Body of pancreas (tissue), 4 donors: ENCODE measurements around the gene CES3. TPM values are rescaled to one million over a fixed set of nuclear protein-coding genes. Genes with fewer than 3 reads are reported as not detected.

ENCODE experiments used
- ATAC-seq: fragments of 150-250 bp; one replicate; pipeline ENCODE4 v1.9.1; 2016
- DNase-seq, 4 donors: peaks; one replicate each; pipeline ENCODE4 v3.0.0-alpha.2; 2019
- H3K27ac ChIP-seq, 4 donors: fragments of 200-600 bp; sonication (generic); 1 replicate in 3 of 4; 2 replicates in 1 of 4; pipeline versions ENCODE4 v1.5.1 to v1.6.1; 2016 to 2019; ENCODE audit warnings: mild to moderate bottlenecking in 1 of 4, mixed read lengths in 1 of 4, moderate library complexity in 1 of 4
- H3K27me3 ChIP-seq, 2 donors: fragments of 200-600 bp; sonication (generic); one replicate each; pipeline ENCODE4 v1.6.0; 2016; ENCODE audit warnings: mild to moderate bottlenecking in 1 of 2
- H3K36me3 ChIP-seq, 2 donors: fragments of 200-600 bp; sonication (generic); replicated peaks in 1 of 2; 2 replicates each; pipeline ENCODE4 v1.5.1; 2016; ENCODE audit warnings: low read depth in 2 of 2; ENCODE audit not compliant: insufficient read depth in 1 of 2
- H3K4me1 ChIP-seq: fragments of 200-600 bp; sonication (generic); one replicate; pipeline ENCODE4 v1.6.0; 2016
- H3K4me3 ChIP-seq, 2 donors: fragments of 200-600 bp; sonication (generic); 1 replicate in 1 of 2; 2 replicates in 1 of 2; pipeline ENCODE4 v1.5.1; 2016 to 2019
- H3K9me3 ChIP-seq, 3 donors: fragments of 200-600 bp; sonication (generic); 1 replicate in 2 of 3; 2 replicates in 1 of 3; pipeline ENCODE4 v1.5.1; 2016
- CTCF ChIP-seq, 7 experiments: fragments of 450-650 bp in 4 of 7; fragments of 200-600 bp in 3 of 7; sonication (generic) in 3 of 7; IDR thresholded peaks; one replicate each; pipeline ENCODE4 v1.5.1; 2016 to 2019; ENCODE audit warnings: antibody characterized with exemption in 7 of 7
- POLR2A ChIP-seq, 3 donors: fragments of 450-650 bp; IDR thresholded peaks; one replicate each; pipeline ENCODE4 v1.6.1; 2016; ENCODE audit warnings: antibody characterized with exemption in 3 of 3, mild to moderate bottlenecking in 2 of 3
- WGBS, 2 donors: methylation state at CpG; one replicate each; pipeline ENCODE4 v1.1.5; 2017; 5-methylcytosine and 5-hydroxymethylcytosine counted together
- intact Hi-C: fragments of 100-400 bp; cut with DNase I; formaldehyde crosslinking; loops from one replicate; pipeline ENCODE4 v1.15.1; 2023
- total RNA-seq, 2 donors: library from RNA; depleted of rRNA; stranded (reverse); fragments of >200 nt; gene quantifications; one replicate each; pipeline ENCODE4 v1.1.0, GENCODE V29; 2016

Gene CES3
- total RNA-seq, 2 donors from 2014 or later: 5.2 to 5.6 TPM

GRCh38 chr16:66918803-66919568 lies 42.1 kb upstream of the CES3 start, which contains the start of gene CDH16:
TSS of gene CDH16 (minus strand) at chr16:66918885. CDS start at chr16:66918065, 820 bp downstream.
- no peak for ATAC-seq
- DNase-seq: no peak
- no peak within 1 kb of the TSS for H3K27ac ChIP-seq
- TF ChIP-seq CTCF (IDR thresholded peaks at IDR 0.05) (no peak), POLR2A (IDR thresholded peaks at IDR 0.05) (no peak)
- no peaks in the 10 kb centered on the region for H3K4me1 ChIP-seq
- no peaks in the 10 kb centered on the region for H3K9me3 ChIP-seq
- H3K27me3 ChIP-seq: peaks cover 0 to 2% of the 10 kb centered on the region in 2 donors
- intact Hi-C loops: no loop called here
- H3K4me3 ChIP-seq: no peak within 1 kb of the TSS
- WGBS, 2 donors: 47 to 69% methylated on average over 4 to 5 of the region's 7 CpGs
- H3K36me3 ChIP-seq: no peaks in the 10 kb centered on the region

DNA sequence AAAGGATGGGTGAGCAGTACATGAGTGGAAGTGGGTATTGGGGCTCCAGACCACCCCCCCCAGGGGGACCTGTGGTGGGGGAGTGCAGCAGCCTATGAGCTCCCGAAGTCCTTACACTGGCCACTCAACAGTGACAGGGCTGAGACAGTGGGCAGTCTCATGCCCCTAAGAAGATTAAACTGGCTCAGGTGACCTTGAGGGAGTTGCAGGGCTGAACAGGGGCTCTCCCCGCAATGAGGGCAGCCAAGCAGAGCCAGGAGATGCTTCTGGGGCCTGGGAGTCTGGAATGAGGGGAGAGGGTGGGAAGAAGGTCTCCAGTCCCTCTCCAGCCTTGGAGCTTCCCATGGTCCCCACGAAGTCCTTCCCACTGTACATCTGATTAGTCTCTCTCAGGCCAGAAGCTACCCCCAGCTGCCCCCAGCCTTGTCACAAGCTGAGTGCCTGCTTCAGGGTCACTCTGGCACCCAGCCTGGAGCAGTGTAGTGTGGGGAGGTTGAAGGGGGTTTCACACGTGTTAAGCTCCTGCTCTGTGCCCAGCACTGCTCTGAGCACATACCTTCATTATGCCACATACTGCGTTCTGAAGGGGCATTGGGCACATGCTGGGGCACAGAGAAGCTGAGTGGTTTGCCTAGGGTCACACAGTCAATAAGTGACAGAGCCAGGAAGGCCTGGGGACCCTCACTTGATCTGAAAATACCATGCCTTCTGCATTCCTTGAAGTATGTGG lies 41.3 kb upstream of the CES3 start:
- no peak overlapping the region for H3K4me3 ChIP-seq
- intact Hi-C loops: no loop called here
- H3K9me3 ChIP-seq: no peaks in the 10 kb centered on the region
- H3K36me3 ChIP-seq: no peaks in the 10 kb centered on the region
- no peak for ATAC-seq
- DNase-seq: no peak
- H3K27me3 ChIP-seq: peaks cover 0 to 4% of the 10 kb centered on the region in 2 donors
- WGBS, 2 donors: 50 to 54% methylated on average over 1 to 5 of the region's 5 CpGs
- no peak for TF ChIP-seq CTCF (IDR thresholded peaks at IDR 0.05)
- TF ChIP-seq POLR2A (IDR thresholded peaks at IDR 0.05): no peak
- H3K27ac ChIP-seq: no peak overlapping the region
- H3K4me1 ChIP-seq: peaks cover 2% of the 10 kb centered on the region

- no peaks in the 10 kb centered on the region for H3K9me3 ChIP-seq
- peaks cover 0 to 6% of the 10 kb centered on the region in 2 donors for H3K27me3 ChIP-seq
- ATAC-seq (no peak), DNase-seq (no peak)
- H3K36me3 ChIP-seq: no peaks in the 10 kb centered on the region
- 25 to 48% methylated on average over 2 of the region's 2 CpGs for WGBS, 2 donors
- H3K4me3 ChIP-seq: no peak overlapping the region
- no peak overlapping the region for H3K27ac ChIP-seq
- TF ChIP-seq POLR2A (IDR thresholded peaks at IDR 0.05) (no peak), CTCF (IDR thresholded peaks at IDR 0.05) (no peak)
- peaks cover 7% of the 10 kb centered on the region for H3K4me1 ChIP-seq
- intact Hi-C loops: no loop called here
Measured at GRCh38 chr16:66920299-66920590, 40.8 kb upstream of the CES3 start.

- Histone ChIP-seq H3K27ac (no peak overlapping the region), H3K36me3 (no peaks in the 10 kb centered on the region), H3K27me3 (peaks cover 0 to 12% of the 10 kb centered on the region in 2 donors), H3K4me3 (no peak overlapping the region), H3K4me1 (peaks cover 15% of the 10 kb centered on the region), H3K9me3 (no peaks in the 10 kb centered on the region)
- DNase-seq (no peak), ATAC-seq (no peak)
- no peak for TF ChIP-seq CTCF (IDR thresholded peaks at IDR 0.05)
- no peak for TF ChIP-seq POLR2A (IDR thresholded peaks at IDR 0.05)
- intact Hi-C loops: no loop called here
- WGBS, 2 donors: 50 to 58% methylated on average over 7 to 9 of the region's 9 CpGs
Measured at GRCh38 chr16:66920924-66921680, 40.0 kb upstream of the CES3 start.
